Breast epithelium (tissue), 3 donors: ENCODE results near the gene GPX3.

Source experiments
- POLR2A ChIP-seq: fragments of 450-650 bp; IDR thresholded peaks from one replicate; pipeline ENCODE4 v1.6.1; 2016; ENCODE audit warnings: antibody characterized with exemption, mild to moderate bottlenecking, moderate library complexity
- POLR2AphosphoS5 ChIP-seq, 3 donors: sonication (generic); formaldehyde crosslinking; IDR thresholded peaks; one replicate each; pipeline ENCODE4 v1.6.1; 2017; ENCODE audit warnings: antibody characterized with exemption in 3 of 3
- TF ChIP-seq, protein P1 (sequence below), 3 donors: fragments of 450-650 bp; IDR thresholded peaks; one replicate each; pipeline ENCODE4 v1.5.1; 2016 to 2017; ENCODE audit warnings: antibody characterized with exemption in 3 of 3, mild to moderate bottlenecking in 3 of 3, moderate library complexity in 3 of 3

DNA sequence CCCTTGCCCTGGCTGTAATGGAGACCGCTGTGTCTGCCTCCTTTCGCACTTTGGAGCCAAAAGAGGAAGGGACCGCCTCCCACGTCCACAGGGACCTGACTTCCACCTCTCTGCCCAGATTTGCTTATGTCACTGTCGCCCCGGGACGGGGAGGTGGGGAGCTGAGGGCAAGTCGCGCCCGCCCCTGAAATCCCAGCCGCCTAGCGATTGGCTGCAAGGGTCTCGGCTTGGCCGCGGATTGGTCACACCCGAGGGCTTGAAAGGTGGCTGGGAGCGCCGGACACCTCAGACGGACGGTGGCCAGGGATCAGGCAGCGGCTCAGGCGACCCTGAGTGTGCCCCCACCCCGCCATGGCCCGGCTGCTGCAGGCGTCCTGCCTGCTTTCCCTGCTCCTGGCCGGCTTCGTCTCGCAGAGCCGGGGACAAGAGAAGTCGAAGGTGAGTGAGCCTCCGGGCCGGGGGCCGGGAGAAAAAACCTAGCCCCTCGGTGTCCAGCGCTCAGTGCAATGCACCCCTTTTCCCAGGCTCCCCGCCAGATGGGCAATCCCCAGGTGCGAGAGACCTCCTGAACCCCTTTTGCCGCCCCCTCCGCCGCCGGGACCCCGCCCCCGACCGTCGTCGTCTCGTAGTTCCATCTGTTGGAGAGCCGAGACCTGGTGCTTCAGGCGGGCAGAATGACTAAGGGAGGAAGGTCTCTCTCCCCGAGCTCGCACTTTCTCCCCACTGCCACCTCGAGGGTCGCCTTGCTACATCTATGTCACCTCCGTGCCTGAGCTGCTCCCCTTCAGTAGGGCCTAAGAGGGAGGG, at the start of gene GPX3:
- peak; percentile 86 for TF ChIP-seq POLR2A
- TF ChIP-seq, protein P1, sequence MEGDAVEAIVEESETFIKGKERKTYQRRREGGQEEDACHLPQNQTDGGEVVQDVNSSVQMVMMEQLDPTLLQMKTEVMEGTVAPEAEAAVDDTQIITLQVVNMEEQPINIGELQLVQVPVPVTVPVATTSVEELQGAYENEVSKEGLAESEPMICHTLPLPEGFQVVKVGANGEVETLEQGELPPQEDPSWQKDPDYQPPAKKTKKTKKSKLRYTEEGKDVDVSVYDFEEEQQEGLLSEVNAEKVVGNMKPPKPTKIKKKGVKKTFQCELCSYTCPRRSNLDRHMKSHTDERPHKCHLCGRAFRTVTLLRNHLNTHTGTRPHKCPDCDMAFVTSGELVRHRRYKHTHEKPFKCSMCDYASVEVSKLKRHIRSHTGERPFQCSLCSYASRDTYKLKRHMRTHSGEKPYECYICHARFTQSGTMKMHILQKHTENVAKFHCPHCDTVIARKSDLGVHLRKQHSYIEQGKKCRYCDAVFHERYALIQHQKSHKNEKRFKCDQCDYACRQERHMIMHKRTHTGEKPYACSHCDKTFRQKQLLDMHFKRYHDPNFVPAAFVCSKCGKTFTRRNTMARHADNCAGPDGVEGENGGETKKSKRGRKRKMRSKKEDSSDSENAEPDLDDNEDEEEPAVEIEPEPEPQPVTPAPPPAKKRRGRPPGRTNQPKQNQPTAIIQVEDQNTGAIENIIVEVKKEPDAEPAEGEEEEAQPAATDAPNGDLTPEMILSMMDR (IDR thresholded peaks at IDR 0.05): no peak
- TF ChIP-seq POLR2AphosphoS5 (IDR thresholded peaks at IDR 0.05): peak; percentile 87 to 96 (median 88)
